NCI-H2171 (cell line): Measurements from ENCODE around the gene TEX28.
A peak's percentile ranks its signal among the peaks of the same experiment; 100 is the strongest.
"Not testable (repeated sequence)": the region's sequence is repeated elsewhere in the genome, so short reads cannot be mapped to it uniquely, and the experiment has no call there.

Source experiments
- DNase-seq: peaks from one replicate; lab custom pipeline; 2025; lab: John Stamatoyannopoulos, UW

TEX28 gene, protein sequence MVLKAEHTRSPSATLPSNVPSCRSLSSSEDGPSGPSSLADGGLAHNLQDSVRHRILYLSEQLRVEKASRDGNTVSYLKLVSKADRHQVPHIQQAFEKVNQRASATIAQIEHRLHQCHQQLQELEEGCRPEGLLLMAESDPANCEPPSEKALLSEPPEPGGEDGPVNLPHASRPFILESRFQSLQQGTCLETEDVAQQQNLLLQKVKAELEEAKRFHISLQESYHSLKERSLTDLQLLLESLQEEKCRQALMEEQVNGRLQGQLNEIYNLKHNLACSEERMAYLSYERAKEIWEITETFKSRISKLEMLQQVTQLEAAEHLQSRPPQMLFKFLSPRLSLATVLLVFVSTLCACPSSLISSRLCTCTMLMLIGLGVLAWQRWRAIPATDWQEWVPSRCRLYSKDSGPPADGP

DNA sequence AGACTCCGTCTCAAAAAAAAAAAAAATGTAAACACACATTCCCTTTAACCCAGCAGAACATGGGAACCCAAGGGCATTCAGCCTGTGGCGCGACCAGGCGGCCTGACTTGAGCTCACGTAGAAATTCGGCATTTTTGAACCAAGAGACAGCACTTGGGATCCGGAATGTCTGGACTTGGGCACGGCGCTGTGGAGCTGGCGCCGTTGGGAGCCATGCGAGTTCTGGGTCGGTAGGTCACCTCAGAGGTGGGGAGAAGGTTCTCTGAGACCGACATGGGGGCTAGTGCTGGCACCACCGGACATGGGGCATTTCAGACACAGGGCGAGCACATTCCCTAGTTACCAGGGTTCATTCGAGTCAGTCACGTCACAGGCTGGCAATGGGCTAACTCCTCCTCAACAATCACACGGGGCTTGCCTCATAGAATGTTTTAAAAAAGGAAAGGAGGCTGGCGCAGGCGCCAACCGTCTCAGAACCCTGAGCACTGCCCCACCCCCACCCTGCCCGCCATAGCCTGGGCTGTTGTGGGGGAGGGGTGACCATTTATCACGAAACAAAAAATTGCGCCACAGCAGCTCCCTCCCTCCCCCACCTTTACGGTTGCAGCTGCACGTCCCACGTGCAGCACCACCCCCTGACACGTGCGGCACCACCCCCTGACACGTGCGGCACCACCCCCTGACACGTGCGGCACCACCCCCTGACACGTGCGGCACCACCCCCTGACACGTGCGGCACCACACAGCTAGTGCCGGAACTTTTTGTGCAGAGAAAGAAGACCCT lies at the start of gene TEX28:
TSS of gene TEX28 (minus strand) at position 334 of the 784 bp plus-strand sequence. CDS start 3,007 bp downstream, outside the sequence.
- no peak for DNase-seq

DNA sequence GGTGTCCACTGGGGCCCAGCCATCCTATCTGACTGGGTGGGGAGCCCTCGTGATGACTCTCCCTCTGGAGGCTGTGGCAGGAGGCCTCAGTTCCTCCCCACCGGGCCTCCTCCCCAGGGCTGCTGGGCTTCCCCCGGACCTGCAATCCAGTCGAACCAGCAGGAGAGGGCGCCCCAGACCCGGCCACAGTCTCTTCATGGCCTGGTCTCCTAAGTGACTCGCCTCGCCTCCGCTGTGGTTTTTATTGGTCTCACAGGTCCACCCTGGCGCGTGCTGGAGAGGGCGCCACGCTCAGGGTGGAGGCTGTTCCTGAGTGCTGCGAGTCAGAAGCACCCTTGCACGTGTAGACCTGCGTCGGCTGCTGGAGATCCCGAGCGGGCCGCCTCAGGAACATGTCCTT lies 48.7 kb upstream of the TEX28 start:
- DNase-seq, result not testable (repeated sequence)

DNA sequence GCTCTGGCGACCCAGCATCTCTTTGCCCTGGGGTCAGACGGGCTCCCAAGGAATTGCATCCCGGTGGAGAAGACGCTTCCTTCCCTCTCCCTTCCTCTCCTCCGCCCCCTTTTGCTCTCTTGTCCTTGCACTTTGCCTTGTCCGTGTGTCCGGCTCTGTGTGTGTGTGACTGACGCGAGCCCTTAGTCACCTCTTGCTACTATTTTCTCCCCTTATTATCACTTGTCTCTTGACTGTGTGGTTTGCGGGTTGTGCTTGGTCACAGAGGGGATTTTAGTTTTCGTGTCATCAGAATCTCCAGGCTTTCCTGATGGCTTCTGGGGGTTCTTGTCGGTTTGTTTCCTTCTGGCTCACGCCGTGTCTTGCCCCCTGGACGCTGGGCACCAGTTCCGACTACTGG lies 48.1 kb upstream of the TEX28 start:
- not testable (repeated sequence) for DNase-seq

DNA sequence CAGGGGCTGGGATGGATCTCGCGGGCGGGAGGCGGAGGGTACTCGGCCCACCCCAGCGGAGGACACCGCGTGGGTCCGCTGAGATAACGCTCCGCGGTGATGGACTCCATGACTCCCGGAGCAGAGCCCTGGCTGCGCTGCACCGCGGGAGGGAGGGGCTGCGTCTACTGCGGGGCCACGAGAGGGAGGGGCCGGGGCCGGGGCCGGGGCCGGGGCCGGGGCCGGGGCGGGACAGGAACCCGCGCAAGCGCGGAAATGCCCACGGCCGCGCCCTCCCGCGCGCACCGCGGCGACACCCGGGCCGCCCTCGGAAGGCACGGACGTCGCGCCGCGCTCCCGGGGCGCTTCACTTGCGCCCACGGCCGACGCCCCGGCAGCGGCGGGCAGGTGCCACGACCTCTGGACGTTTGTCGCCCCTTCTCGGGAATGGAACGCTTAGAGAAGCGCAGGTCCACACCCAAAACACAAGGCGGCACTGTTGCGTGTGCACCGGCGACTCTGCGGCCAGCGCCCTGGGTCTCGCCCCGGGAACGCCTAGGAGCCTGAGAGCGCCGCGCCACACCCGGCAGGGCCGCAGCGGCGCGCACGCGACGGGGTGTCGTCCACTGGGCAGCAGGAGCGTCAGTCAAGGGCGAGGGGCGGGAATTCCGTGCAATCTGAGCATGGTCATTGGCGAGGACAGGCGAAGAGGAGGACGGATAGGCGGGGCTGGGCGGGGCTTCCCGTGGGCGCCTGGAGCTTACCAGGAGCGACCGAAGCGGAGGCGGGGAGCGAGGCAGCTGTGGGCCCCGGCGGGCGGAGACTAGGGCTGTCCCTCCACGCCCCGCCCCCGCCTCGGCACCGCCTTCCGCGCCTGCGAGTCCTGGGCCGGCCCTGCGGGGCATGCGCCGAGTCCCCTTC lies 46.7 kb upstream of the TEX28 start:
- not testable (repeated sequence) for DNase-seq

DNA sequence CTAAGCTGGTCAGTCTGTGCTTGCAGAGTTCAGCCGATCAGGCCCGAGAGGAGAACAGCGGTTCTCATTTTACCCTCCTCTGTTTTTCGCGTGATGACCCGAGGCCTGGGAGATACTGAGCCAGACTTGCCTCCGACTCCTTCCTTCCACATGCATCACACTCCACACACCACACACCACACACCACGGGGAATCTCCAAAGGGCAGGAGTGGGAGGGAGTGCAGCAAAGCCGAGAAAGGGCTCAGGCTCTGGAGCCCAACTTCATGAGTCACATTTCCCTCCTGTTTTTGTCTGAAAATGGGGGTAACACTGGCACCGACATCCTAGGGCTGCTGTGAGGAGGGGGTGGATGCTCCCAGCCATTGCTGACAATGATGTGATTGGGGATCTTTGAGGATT lies 39.6 kb upstream of the TEX28 start:
- DNase-seq, result no peak

DNA sequence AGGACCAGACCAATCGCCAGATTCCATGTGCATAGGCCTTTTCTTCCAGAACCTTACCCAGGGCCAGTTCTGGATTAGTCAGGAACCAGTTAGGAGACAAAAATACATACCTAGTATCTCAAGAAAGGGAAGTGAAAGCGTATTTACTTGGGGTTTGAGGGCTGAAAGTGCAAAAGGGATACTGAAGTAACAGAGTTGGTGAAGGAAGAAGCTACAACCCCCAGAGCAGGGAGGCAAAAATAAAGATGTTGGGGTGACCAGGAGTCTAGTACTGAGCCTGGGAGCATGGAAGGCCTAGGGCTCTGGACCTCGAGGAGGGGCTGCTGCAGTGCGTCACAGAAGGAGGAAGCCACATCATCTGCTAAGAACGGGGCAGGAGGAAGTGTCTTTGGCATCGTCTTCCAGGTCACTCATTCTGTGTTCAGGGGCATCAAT lies 38.9 kb upstream of the TEX28 start:
- no peak for DNase-seq

DNA sequence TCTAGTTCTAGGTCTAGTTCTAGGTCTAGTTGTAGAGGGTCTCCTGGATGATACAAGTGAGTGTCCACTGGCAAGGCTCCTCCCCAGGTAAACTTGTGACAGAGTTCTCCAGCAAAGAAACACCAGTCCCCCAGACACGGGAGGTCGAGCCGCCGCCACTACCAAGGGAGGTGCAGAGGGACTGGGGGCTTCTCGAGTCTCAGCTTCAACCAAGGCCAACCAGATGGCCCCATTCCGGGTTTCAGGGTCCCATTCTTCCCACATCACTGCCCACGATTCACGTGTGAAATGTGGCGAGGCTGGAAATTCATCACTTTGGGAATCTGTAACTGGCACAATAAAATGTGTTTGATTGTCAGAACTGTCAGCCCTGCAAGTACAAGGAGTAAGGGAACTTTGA lies 38.2 kb upstream of the TEX28 start:
- no peak for DNase-seq

DNA sequence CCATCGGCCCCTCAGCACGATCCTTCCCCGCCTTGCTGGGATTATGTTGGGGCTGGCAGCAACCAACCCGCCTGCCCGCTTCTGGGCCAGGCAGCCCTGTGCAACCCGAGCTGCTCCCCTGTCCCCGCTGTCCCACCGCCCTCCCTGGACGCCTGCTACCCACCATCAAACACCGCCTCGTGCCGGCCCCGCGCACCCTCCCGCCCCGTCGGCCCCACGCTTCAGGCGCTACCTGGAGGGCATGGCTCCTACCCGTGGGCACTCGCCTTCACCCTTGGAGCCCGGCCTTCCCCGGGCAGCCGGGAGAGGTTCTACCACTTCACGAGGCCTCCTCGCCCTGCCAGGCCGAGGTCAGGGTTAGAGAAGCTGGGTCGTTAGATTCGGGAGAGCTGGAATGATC lies 37.6 kb upstream of the TEX28 start:
- DNase-seq, result no peak

DNA sequence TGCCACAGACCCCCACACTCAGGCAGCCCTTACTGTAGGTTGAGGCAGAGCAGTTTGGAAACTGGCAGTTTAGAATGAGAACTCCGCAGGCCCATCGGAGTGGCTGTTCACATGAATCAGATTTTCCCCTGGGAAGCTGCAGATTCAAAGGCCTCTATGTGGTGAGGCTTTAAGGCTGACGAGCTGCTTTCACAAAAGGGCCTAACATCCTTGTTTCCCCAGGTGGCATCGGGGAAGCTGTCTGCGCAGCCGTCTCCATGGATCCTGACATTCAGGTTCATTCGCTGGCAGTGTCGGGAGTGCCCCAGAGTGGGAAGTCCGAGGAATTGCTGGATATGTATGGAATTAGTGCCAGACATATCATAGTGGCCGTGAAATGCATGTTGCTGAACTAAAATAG lies 34.4 kb upstream of the TEX28 start:
- DNase-seq, result no peak

DNA sequence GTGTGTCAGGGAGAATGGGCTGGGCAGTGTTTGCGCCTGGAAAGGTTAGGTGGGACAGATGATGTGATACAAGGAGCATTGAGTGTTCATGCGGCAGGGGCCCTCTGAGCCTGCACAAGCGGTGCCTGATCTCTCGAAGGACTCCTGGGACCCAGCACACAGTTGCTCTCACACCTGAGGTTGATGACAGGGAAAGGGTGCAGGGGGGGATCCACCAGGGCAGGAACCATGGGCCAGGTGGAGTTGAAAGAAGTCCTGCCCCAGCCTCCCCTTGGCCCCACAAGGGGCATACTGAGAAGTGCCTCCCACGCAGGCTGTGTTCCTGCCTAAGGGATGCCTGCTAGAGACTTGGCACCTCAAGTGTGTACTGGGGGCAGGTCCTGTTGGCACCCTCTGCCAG lies 33.7 kb upstream of the TEX28 start:
- DNase-seq, result no peak

DNA sequence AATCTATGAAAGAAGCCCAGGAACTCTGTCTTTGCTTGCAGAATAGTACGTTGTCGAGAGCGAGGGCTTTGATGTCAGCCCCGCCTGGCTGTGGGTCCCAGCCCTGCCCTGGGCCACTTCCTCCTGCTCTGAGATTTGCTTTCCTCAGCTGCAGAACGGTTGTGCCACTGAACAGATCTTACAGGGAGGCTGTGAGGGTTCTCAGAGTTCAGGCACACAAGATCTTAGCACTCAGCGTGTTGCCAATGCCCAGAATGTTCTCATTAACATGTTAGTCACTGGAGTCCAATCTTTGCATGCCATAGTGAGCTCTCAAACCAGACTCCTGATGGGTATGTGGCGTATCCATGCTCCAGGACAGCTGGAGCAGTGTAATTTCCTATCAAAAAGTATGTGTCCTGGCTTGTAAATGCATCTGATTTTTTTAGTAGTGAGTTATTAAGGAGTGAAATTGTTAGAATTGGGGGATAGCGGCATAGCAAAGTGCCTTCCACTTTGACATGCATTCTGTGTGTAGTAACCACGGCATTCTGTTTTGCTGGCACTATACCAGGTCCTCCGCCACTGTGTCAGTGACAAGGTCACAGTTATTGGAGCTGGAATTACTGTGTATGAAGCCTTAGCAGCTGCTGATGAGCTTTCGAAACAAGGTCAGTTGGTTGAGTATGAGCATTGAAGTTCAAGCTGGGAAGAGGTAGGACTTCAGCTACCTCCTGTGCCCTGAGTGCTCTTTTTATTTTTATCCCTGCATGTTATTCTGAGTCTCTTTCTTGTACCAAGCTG lies 32.3 kb upstream of the TEX28 start:
- no peak for DNase-seq

DNA sequence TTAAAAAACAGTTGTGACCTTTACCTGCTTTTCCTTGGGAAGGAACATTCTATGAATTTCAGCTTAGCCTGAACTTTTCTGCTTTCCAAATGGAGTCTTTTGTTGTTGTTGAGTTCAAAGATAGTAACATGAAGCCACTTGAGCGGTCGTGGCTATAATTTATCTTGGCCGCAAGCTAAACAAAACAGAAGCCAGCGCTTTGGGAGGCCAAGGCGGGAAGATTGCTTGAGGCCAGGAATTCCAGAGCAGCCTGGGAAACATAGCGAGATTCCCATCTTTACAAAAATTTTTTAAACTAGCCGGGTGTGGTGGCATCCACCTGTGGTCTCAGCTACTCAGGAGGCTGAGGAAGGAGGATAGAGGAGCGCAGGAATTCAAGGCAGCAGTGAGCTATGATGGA lies 30.6 kb upstream of the TEX28 start:
- no peak for DNase-seq

DNA sequence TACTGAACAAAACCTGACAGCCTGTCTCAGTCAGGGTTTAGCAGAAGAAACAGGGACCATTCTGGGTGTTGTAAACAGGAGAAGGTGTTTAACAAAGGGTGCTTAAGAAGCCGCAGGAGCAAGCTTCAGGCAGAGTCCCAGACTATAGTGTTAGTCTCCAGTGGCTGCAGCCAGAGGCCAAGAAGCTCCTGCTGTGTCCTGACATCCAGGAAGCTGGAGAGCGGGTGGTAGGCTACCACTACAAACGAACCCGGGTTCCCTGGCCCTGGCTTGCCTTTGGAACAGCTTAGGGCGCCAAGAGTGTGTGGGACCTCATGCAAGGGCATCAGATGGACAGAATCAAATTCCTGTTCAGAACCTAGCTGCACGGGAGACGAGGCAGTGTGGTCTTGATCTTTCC lies 28.6 kb upstream of the TEX28 start:
- no peak for DNase-seq

DNA sequence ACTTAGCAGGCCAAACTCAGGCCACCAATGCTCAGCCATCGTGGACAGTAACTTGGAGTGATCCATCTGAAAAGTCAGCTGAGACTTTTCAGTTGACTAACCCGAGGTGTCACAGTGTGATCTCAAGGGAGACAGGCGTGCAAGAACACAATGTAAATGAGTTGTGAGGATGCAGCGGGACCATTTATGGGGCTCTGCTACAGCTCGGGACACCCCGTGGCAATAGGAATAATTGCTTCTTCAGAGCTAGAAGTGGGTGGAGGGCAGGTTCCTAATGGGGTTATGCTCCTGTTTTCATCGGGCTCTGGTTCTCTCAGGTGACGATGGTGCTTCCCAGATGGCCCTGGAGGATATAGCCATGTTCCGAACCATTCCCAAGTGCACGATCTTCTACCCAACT lies 28.0 kb upstream of the TEX28 start:
- no peak for DNase-seq

DNA sequence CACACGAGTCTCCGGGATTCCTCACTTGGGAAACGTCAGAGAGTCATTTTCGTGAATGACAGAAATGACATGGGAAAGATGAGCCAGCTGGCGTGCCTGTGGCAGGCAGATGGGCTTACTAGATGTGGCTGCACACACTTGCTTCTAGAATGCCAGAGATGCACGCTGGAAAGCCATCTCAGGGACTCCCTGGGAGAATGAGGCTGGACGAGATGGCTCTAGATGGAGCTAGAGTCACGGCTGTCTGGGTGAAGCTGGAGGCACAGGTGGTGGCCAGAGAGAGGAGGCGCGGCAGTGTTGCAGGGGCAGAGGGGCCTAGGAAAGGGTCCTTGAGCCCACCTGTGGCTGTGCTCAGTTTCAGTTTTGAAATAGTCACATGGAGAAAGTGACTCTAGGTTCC lies 26.7 kb upstream of the TEX28 start:
- peak; percentile 51 for DNase-seq

DNA sequence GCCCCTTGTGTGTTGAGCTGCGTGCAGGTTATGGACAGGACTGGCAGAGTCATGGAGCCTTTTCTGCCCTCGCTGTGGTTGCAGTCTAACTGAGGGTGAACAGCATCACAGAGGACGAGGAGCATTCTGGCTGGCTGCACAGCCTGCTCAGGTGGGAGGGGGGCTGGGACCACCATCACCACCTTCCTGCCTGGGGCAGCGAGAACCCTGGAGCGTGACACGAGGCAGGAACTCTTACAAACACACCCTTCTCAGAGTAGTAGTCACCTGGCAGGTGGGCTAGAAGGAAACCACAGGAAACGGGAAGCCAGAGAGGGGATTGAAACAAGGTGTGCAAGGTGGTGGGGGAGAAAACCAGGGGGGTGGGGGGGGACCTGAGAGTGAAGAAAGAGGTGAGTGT lies 26.2 kb upstream of the TEX28 start:
- no peak for DNase-seq

DNA sequence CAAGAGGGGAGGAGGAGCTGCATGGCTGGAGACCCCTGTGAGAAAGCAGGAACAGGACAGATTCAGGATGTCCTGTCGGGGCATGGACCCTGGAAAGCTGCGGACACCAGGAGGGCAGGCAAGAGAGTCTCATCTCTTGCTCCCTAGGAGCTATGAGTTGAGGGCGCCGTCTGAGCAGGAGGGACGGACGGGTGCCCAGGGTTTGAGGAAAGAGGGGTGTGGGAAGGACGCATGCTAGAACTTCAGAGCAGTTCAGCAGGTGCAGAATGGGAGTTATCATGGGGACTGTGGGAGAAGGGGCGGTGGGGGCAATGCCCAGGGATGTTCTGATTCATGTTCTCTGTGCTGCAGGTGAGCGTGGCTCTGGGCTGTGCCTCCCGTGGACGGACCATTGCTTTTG lies 25.5 kb upstream of the TEX28 start:
- no peak for DNase-seq

DNA sequence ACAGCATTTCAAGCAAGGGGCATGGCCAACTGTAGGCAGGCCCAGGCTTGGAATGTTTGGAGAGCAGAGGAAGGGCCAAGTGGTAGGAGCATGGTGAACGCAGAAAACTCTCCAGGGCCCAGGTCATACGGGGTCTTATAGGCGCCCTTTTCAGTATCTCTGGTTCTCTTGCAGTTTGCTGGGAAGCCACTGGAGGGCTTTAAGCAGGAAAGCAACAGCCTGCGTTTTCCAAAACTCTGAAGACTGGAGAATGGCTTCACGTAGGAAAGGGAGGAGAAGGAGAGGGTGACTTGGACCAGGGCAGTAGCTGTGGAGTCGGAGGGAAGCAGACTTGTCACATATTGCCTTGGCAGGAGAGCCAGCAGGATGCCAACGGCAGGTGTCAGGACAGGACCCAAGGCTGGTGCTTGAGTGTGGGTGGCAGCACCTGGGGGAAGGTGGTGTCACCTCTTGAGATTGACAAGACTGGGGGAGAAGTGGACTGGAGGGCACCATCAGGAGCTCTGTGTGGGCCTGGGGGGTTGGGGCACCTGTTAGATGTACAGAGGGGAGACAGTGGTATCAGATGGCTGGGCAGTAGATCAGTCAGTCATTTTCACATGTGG lies 22.6 kb upstream of the TEX28 start:
- no peak for DNase-seq

DNA sequence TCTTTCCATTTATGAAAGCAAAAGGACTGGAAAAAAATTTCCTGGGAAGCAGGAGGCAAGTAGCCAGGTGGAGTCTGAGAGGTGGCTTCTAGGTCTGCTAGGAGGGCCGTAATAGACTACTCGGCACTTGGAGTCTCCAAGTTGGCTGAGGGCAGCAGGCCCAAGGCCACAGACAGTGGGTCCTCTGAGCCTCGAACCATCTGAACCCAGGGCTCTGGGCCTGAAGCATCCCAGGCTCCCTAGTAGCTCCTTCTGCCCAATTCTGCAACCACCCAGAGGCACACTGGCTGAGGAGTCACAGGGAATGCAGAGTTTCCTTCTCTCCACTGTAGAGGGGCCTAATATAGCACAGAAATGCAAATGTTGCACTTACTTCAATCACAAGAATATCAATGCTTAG lies 20.5 kb upstream of the TEX28 start:
- DNase-seq, result no peak

DNA sequence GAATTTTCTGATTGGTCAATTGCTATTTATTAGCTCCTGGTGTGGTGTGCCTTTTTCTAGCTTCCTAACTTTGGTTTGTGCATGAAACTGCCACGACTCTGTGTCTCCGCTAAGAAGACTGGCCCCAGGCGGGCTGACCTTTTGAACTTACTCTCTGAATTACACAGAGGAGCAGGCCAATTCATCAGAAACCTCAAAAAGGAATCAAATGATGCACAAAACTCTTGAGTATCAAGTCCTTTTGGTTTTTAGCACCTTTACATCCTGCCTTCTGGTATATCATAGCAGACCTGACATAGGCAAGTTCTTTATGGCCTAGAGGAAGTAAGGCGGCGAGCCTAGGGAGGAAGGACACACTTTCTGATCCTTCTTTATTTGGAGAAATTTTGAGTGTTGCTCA lies 18.2 kb upstream of the TEX28 start:
- DNase-seq, result no peak

DNA sequence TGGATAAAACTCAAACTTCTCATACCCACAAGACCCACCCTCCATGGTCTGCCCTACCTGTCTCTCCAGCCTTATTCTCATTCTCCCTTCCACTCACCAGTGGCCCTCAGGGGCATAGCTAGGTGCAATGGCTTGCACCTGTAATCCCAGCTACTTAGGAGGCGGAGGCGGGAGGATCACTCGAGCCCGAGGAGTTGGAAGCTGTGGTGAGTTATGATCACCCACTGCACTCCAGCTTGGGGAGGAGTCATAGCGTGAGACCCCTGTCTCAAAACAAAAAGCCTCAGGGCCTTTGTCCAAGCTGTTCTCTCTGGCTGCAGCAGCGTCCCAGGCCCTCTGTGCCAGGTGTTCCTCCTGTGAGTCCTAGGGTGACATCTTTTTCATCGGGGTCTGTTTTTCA lies 17.2 kb upstream of the TEX28 start:
- no peak for DNase-seq
